HepG2 (cell line): ENCODE data around the gene DPH5. TPM values are rescaled to one million over a fixed set of nuclear protein-coding genes. Genes with fewer than 3 reads are reported as not detected.

Experiments used
- CAMTA2 ChIP-seq: sonication (generic); formaldehyde crosslinking; IDR thresholded peaks from 2 replicates; pipeline ENCODE4 v1.4.0; 2020; ENCODE audit warnings: mild to moderate bottlenecking, missing genetic modification reagents, borderline replicate concordance
- CSRNP1 ChIP-seq: sonication (generic); formaldehyde crosslinking; IDR thresholded peaks from 2 replicates; pipeline ENCODE4 v1.8.1; 2023; ENCODE audit warnings: mild to moderate bottlenecking, missing genetic modification reagents
- DRAP1 ChIP-seq: IDR thresholded peaks from 2 replicates; pipeline ENCODE4 v1.6.1; 2016; ENCODE audit warnings: missing genetic modification reagents, missing compliant biosample characterization
- ESRRA ChIP-seq: sonication (generic); formaldehyde crosslinking; IDR thresholded peaks from 2 replicates; pipeline ENCODE4 v1.5.1; 2020; ENCODE audit warnings: mild to moderate bottlenecking, low read depth, missing genetic modification reagents
- FOXK1 ChIP-seq: sonication (generic); formaldehyde crosslinking; IDR thresholded peaks from 2 replicates; pipeline ENCODE4 v1.4.0; 2020; ENCODE audit warnings: low read depth, missing genetic modification reagents, borderline replicate concordance
- FOXO1 ChIP-seq: sonication (generic); formaldehyde crosslinking; IDR thresholded peaks from 2 replicates; pipeline ENCODE4 v1.4.0; 2020; ENCODE audit warnings: missing genetic modification reagents
- GPN1 ChIP-seq: sonication (generic); formaldehyde crosslinking; IDR thresholded peaks from 2 replicates; pipeline ENCODE4 v1.5.1; 2020; ENCODE audit warnings: missing genetic modification reagents, borderline replicate concordance
- ISL2 ChIP-seq: sonication (generic); formaldehyde crosslinking; IDR thresholded peaks from 2 replicates; pipeline ENCODE4 v1.5.0; 2020; ENCODE audit warnings: missing genetic modification reagents
- KAT8 ChIP-seq: IDR thresholded peaks from 2 replicates; pipeline ENCODE4 v1.6.1; 2016; ENCODE audit warnings: missing genetic modification reagents, missing compliant biosample characterization
- KDM1A ChIP-seq: IDR thresholded peaks from 2 replicates; pipeline ENCODE4 v1.6.1; 2016; ENCODE audit warnings: missing compliant biosample characterization
- KDM2A ChIP-seq: sonication (generic); formaldehyde crosslinking; IDR thresholded peaks from 2 replicates; pipeline ENCODE4 v1.4.0; 2020; ENCODE audit warnings: low read depth, missing genetic modification reagents, borderline replicate concordance
- KDM5B ChIP-seq: sonication (generic); formaldehyde crosslinking; IDR thresholded peaks from 2 replicates; pipeline ENCODE4 v1.4.0; 2020; ENCODE audit warnings: missing genetic modification reagents, mild to moderate bottlenecking, borderline replicate concordance
- MAF1 ChIP-seq: sonication (generic); formaldehyde crosslinking; IDR thresholded peaks from 2 replicates; pipeline ENCODE4 v1.5.0; 2020; ENCODE audit warnings: missing genetic modification reagents, borderline replicate concordance
- NR3C1 ChIP-seq: sonication (generic); formaldehyde crosslinking; IDR thresholded peaks from 2 replicates; pipeline ENCODE4 v1.4.0; 2020; ENCODE audit warnings: missing genetic modification reagents
- PITX1 ChIP-seq: sonication (generic); formaldehyde crosslinking; IDR thresholded peaks from 2 replicates; pipeline ENCODE4 v1.5.1; 2020; ENCODE audit warnings: mild to moderate bottlenecking, missing genetic modification reagents
- RBFOX2 ChIP-seq: fragments of 200-400 bp; formaldehyde crosslinking; IDR thresholded peaks from 2 replicates; pipeline ENCODE4 v1.6.1; 2017; ENCODE audit warnings: low read depth, mild to moderate bottlenecking, low read length
- SOX5 ChIP-seq: IDR thresholded peaks from 2 replicates; pipeline ENCODE4 v1.6.1; 2016; ENCODE audit warnings: borderline replicate concordance
- THAP11 ChIP-seq: IDR thresholded peaks from 2 replicates; pipeline ENCODE4 v1.6.1; 2016; ENCODE audit warnings: missing biosample characterization, missing genetic modification reagents
- XBP1 ChIP-seq: sonication (generic); formaldehyde crosslinking; IDR thresholded peaks from 2 replicates; pipeline ENCODE4 v1.5.0; 2020; ENCODE audit warnings: missing genetic modification reagents
- ZBTB7A ChIP-seq: sonication (generic); formaldehyde crosslinking; IDR thresholded peaks from 2 replicates; pipeline ENCODE4 v1.8.0; 2022; ENCODE audit warnings: mild to moderate bottlenecking, missing genetic modification reagents
- ZNF180 ChIP-seq: sonication (generic); formaldehyde crosslinking; IDR thresholded peaks from 2 replicates; pipeline ENCODE4 v1.4.0; 2020; ENCODE audit warnings: low read depth, missing genetic modification reagents, borderline replicate concordance
- ZNF431 ChIP-seq: sonication (generic); formaldehyde crosslinking; IDR thresholded peaks from 2 replicates; pipeline ENCODE4 v1.9.0; 2022; ENCODE audit warnings: missing genetic modification reagents, low read depth, mild to moderate bottlenecking, borderline replicate concordance
- ZNF703 ChIP-seq: sonication (generic); formaldehyde crosslinking; IDR thresholded peaks from 2 replicates; pipeline ENCODE4 v1.5.1; 2020; ENCODE audit warnings: missing genetic modification reagents, mild to moderate bottlenecking, moderate library complexity, borderline replicate concordance
- ZSCAN25 ChIP-seq: sonication (generic); formaldehyde crosslinking; IDR thresholded peaks from 2 replicates; pipeline ENCODE4 v1.8.0; 2022; ENCODE audit warnings: mild to moderate bottlenecking, missing genetic modification reagents
- polyA plus RNA-seq, 8 experiments: library from polyadenylated mRNA; depleted of rRNA in 3 of 8; stranded (reverse) in 7 of 8; unstranded in 1 of 8; fragments of >200 nt; fragmentation: Illumina TruSeq in 4 of 8; extraction: Trizol in 4 of 8; gene quantifications; 2 replicates each; pipeline versions ENCODE4 v1.2.1 to v1.2.3, GENCODE V29; 2011 to 2016; ENCODE audit warnings: low read depth in 4 of 8, missing spikeins in 1 of 8, mixed read lengths in 1 of 8; ENCODE audit not compliant: insufficient read depth in 1 of 8
- total RNA-seq, 5 experiments: library from RNA; depleted of rRNA; stranded (reverse); fragments of >200 nt; fragmentation: Illumina TruSeq; extraction: Trizol; gene quantifications; 2 replicates each; pipeline ENCODE4 v1.2.3, GENCODE V29; 2016; ENCODE audit warnings: low read depth in 1 of 5
- TF ChIP-seq, protein P1 (sequence below): sonication (generic); formaldehyde crosslinking; IDR thresholded peaks from 2 replicates; pipeline ENCODE4 v1.5.0; 2020; ENCODE audit warnings: missing genetic modification reagents, mild to moderate bottlenecking, borderline replicate concordance
- TF ChIP-seq, protein P2 (sequence below): IDR thresholded peaks from 2 replicates; pipeline ENCODE4 v1.6.1; 2012; ENCODE audit warnings: low read depth, low read length, improper control_type of control experiment

Gene DPH5
- total and polyA plus RNA-seq, 2 of the 13 experiments (the other 11 are each of a cell fraction or from before 2014, with no cell fraction given), result 53.2 to 79.6 TPM

DNA sequence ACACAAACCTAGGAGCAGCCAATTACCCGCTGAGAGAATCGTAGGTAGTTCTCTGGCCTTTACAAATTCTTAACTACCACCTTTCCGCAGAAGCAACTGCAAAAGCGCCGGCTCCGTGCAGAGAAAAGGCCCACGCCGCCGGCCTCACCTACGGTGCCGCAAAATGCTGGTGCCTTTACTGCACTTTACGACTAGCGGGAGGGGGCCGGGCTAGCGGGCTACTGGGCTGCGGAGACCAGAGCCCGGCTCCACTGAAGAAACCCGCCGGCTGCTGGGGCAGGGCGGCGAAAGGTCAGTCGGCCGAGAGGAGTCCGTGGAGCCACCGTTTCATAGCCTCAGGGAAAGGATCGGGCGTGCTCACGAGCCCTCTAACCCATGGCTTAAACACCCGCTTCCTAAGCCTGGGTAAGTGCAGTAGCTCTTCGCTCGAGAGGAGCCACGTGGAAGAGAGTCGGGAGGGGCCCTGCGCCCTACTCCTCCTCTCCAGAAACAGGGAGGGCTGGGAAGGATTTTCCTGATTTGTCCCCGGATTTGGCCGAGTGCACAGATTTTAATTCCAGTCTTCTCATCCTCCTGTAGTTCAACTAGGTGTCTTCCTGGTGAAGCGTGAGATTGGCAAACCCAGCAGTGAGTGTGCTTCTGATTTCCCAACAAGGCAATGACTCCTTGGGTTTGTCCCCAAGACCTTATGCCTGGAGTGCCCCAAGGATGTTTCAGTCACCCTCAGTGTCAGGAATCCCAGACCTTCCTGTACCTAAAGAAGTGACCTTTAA is at the start of gene DPH5 (continued):
- TF ChIP-seq MAF1 (peak; percentile 34; the same call in 1 of the 2 replicates), SOX5 (CRISPR knock-in tag) (peak; percentile 54; the same call in 1 of the 2 replicates), KDM2A (CRISPR knock-in tag) (peak; percentile 96), ZBTB7A (CRISPR knock-in tag) (no peak), ZSCAN25 (CRISPR knock-in tag) (no peak), THAP11 (peak; percentile 89), CSRNP1 (peak; percentile 79; the same call in 1 of the 2 replicates), GPN1 (0 out of 2 replicates have a peak, but pooled peaks have one; percentile 24), RBFOX2 (peak; percentile 94), KDM5B (peak; percentile 59; the same call in 1 of the 2 replicates), ZNF703 (0 out of 2 replicates have a peak, but pooled peaks have one; percentile 48), PITX1 (CRISPR knock-in tag) (peak; percentile 67), ZNF180 (CRISPR knock-in tag) (0 out of 2 replicates have a peak, but pooled peaks have one; percentile 19), DRAP1 (peak; percentile 67), ISL2 (CRISPR knock-in tag) (peak; percentile 73), NR3C1 (CRISPR knock-in tag) (no peak), FOXO1 (CRISPR knock-in tag) (peak; percentile 59; the same call in 1 of the 2 replicates), KAT8 (CRISPR knock-in tag) (peak; percentile 96), ESRRA (0 out of 2 replicates have a peak, but pooled peaks have one; percentile 61), CAMTA2 (peak; percentile 87; the same call in 1 of the 2 replicates), ZNF431 (CRISPR knock-in tag) (0 out of 2 replicates have a peak, but pooled peaks have one; percentile 73), FOXK1 (peak; percentile 43; the same call in 1 of the 2 replicates), KDM1A (CRISPR knock-in tag) (0 out of 2 replicates have a peak, but pooled peaks have one; percentile 20), XBP1 (CRISPR knock-in tag) (peak; percentile 57; the same call in 1 of the 2 replicates)
- TF ChIP-seq, protein P1, sequence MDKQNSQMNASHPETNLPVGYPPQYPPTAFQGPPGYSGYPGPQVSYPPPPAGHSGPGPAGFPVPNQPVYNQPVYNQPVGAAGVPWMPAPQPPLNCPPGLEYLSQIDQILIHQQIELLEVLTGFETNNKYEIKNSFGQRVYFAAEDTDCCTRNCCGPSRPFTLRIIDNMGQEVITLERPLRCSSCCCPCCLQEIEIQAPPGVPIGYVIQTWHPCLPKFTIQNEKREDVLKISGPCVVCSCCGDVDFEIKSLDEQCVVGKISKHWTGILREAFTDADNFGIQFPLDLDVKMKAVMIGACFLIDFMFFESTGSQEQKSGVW (CRISPR knock-in tag), result no peak
- TF ChIP-seq, protein P2, sequence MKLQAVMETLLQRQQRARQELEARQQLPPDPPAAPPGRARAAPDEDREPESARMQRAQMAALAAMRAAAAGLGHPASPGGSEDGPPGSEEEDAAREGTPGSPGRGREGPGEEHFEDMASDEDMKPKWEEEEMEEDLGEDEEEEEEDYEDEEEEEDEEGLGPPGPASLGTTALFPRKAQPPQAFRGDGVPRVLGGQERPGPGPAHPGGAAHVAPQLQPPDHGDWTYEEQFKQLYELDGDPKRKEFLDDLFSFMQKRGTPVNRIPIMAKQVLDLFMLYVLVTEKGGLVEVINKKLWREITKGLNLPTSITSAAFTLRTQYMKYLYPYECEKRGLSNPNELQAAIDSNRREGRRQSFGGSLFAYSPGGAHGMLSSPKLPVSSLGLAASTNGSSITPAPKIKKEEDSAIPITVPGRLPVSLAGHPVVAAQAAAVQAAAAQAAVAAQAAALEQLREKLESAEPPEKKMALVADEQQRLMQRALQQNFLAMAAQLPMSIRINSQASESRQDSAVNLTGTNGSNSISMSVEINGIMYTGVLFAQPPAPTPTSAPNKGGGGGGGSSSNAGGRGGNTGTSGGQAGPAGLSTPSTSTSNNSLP, result no peak
